Chondrocyte (in vitro differentiated cells): ENCODE measurements around the gene SPAAR. TPM values are rescaled to one million over a fixed set of nuclear protein-coding genes. Genes with fewer than 3 reads are reported as not detected.

ENCODE experiments used
- DNase-seq: peaks from one replicate; pipeline ENCODE4 v3.0.0; 2021; ENCODE audit warnings: mixed read lengths, low spot score
- H3K27ac Mint-ChIP-seq: one replicate; pipeline ENCODE4 v1.8.0; 2021; ENCODE audit warnings: mild to moderate bottlenecking, moderate library complexity, mixed read lengths; ENCODE audit not compliant: unreplicated experiment
- H3K27me3 Mint-ChIP-seq: 2 replicates; pipeline ENCODE4 v1.8.0; 2021; ENCODE audit warnings: low read depth, mixed read lengths
- H3K36me3 Mint-ChIP-seq: 2 replicates; pipeline ENCODE4 v1.8.0; 2021; ENCODE audit warnings: low read depth, mixed read lengths
- H3K4me1 Mint-ChIP-seq: 2 replicates; pipeline ENCODE4 v1.8.0; 2021; ENCODE audit warnings: low read depth, mild to moderate bottlenecking, mixed read lengths
- H3K4me3 Mint-ChIP-seq: one replicate; pipeline ENCODE4 v1.8.0; 2021; ENCODE audit warnings: mild to moderate bottlenecking, moderate library complexity, mixed read lengths; ENCODE audit not compliant: unreplicated experiment
- H3K9me3 Mint-ChIP-seq: 2 replicates; pipeline ENCODE4 v1.8.0; 2021; ENCODE audit warnings: low read depth, mixed read lengths
- total RNA-seq: library from RNA; stranded (reverse); gene quantifications from 3 replicates; pipeline ENCODE4 v1.2.1, GENCODE V29; 2021
- TF ChIP-seq, protein P1 (sequence below): fragments of 200-600 bp; sonication (generic); IDR thresholded peaks from 2 replicates; pipeline ENCODE4 v1.5.0; 2021; ENCODE audit warnings: antibody characterized with exemption, mild to moderate bottlenecking, moderate library complexity

The SPAAR gene
- total RNA-seq, 1 donor from 2014 or later, result 0.70 TPM

DNA sequence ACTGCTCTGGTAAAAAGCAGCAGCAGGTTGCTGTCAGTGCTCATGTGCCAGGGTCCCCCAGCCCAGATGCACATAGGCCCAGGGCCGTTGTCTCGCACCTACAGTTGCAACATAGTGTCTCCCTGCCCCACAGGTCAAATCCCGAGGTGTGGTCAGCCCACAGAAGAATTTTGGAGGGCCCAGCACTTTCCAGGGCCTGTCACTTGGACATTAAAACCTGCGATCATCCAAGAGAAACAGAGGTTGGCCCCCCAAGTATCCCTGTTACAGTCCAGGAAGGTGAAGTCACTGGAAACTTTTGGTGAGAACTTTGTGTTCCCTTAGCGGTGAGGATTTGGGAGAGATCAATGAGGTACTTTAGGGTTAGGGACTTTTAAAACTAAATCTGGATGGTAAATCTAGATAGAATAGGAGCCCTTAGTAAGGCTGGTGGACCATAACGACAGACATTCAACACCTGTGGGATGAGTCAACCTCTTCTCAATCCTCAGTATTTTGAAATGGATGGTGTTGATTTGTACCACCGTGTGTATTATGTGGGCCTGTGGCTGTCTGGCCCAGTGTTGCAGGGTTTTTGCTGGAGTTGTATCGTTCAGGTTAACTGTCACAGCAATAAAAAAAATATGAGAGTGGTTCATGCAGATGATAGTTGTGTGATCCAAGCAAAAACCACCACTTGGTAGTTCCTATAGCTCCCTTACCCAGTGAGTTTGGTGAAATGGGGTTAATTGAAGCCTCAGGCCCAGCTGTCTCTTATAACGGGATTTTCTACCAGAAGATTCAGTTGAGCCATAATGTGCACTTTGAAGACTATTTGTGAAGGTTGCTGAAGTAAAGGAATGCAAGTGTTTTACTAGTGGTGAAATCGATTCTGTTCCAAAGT, 29.4 kb downstream of the SPAAR start:
- H3K4me3 Mint-ChIP-seq, result no peak overlapping the region
- H3K27ac Mint-ChIP-seq, result no peak overlapping the region
- peaks cover 8% of the 10 kb centered on the region for H3K9me3 Mint-ChIP-seq
- no peaks in the 10 kb centered on the region for H3K27me3 Mint-ChIP-seq
- H3K4me1 Mint-ChIP-seq, result peaks cover 67% of the 10 kb centered on the region
- TF ChIP-seq, protein P1, sequence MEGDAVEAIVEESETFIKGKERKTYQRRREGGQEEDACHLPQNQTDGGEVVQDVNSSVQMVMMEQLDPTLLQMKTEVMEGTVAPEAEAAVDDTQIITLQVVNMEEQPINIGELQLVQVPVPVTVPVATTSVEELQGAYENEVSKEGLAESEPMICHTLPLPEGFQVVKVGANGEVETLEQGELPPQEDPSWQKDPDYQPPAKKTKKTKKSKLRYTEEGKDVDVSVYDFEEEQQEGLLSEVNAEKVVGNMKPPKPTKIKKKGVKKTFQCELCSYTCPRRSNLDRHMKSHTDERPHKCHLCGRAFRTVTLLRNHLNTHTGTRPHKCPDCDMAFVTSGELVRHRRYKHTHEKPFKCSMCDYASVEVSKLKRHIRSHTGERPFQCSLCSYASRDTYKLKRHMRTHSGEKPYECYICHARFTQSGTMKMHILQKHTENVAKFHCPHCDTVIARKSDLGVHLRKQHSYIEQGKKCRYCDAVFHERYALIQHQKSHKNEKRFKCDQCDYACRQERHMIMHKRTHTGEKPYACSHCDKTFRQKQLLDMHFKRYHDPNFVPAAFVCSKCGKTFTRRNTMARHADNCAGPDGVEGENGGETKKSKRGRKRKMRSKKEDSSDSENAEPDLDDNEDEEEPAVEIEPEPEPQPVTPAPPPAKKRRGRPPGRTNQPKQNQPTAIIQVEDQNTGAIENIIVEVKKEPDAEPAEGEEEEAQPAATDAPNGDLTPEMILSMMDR, result no peak
- no peaks in the 10 kb centered on the region for H3K36me3 Mint-ChIP-seq
- no peak for DNase-seq

DNA sequence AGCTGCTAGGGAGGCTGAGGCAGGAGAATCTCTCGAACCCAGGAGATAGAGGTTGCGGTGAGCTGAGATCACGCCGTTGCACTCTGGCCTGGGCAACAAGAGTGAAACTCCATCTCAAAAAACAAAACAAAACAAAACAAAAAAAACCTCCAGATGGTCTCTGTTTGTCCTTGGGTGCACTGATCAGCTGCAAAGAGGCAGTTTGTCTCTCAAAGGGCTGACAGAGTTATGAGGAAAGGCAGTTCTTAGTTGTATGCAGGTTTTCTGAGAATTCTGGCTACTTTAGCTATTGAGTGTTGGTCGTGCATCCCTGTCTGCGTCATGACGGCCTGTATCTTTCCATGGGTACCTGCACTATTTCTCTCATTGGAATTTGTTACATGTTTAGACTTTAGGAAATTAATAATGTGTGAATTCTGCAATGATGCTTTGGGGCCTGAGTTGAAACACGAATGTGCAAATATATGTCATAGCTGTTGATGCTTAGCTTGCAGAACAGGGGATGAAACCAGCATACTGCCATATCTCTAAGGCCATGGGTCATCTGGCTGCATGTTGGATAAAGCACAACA, 30.5 kb downstream of the SPAAR start:
- Mint-ChIP-seq H3K27me3 (no peaks in the 10 kb centered on the region), H3K4me3 (no peak overlapping the region), H3K27ac (no peak overlapping the region), H3K4me1 (peaks cover 69% of the 10 kb centered on the region), H3K9me3 (peaks cover 8% of the 10 kb centered on the region), H3K36me3 (no peaks in the 10 kb centered on the region)
- DNase-seq, result no peak
- TF ChIP-seq, protein P1, result no peak

DNA sequence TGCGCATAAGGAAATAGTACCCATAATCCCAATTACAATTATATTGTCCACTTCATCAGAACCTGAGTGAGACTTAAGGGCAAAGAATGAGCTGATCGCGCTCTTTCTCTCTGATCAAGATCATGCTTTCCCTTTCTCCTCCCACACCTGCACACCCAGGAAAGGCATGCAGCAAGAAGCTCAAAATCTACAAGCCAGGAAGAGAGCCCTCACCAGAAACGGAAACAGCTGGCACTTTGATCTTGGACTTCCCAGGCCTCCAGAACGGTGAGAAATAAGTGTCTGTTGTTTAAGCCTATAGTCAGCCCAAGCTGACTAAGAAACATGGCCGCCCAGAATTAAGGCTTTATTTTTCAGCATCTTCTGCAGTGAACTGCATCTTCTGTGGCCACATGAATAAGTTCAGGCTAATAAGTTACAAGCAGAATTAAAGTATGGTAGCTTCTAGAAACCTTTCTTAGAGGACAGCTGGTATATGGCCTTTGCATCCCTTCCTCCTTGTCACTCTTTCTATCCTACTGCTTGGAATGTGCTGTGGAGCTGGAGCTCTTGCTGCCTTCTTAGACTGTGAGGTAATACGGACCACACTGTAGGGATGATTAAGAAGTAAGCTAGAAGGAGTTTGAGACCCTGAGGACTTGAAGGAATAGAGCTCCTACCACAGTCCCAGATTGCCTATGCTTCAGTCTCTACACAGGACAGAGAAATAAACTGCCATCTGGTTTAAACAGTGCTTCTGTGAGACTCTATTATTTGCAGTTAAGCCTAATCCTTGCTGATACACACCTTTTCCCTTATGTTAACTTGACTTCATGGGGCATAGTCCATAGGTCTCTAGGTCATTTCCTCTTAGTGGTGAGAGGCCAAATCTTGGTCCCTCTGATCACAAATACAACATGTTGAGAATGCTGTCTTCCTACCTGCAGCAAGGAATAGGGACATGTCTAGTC, 31.4 kb downstream of the SPAAR start:
- no peaks in the 10 kb centered on the region for H3K36me3 Mint-ChIP-seq
- H3K4me1 Mint-ChIP-seq, result peaks cover 71% of the 10 kb centered on the region
- TF ChIP-seq, protein P1, result no peak
- H3K9me3 Mint-ChIP-seq, result peaks cover 8% of the 10 kb centered on the region
- peak overlapping the region; percentile 24 for H3K27ac Mint-ChIP-seq
- no peaks in the 10 kb centered on the region for H3K27me3 Mint-ChIP-seq
- H3K4me3 Mint-ChIP-seq, result no peak overlapping the region
- no peak for DNase-seq

DNA sequence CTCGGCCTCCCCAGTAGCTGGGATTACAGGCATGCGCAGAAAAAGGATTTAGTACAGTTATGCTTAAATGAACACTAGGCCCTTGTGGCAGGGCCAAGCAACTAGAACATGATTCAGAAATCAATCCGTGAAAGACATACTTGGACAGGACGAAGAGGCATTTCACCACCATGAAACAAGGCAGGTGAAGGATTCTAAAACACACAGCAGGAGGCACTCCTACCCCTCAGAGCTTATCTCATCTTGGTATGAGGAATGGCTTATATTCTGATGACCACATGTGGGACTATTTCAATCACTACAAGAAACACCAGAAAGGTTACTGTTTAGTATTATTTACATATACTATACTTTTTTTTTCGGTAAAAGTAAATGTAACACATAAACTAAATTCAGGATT, 33.0 kb downstream of the SPAAR start:
- DNase-seq, result no peak
- peaks cover 57% of the 10 kb centered on the region for H3K4me1 Mint-ChIP-seq
- TF ChIP-seq, protein P1, result no peak
- H3K4me3 Mint-ChIP-seq, result no peak overlapping the region
- no peak overlapping the region for H3K27ac Mint-ChIP-seq
- H3K27me3 Mint-ChIP-seq, result no peaks in the 10 kb centered on the region
- peaks cover 3% of the 10 kb centered on the region for H3K9me3 Mint-ChIP-seq
- H3K36me3 Mint-ChIP-seq, result no peaks in the 10 kb centered on the region

DNA sequence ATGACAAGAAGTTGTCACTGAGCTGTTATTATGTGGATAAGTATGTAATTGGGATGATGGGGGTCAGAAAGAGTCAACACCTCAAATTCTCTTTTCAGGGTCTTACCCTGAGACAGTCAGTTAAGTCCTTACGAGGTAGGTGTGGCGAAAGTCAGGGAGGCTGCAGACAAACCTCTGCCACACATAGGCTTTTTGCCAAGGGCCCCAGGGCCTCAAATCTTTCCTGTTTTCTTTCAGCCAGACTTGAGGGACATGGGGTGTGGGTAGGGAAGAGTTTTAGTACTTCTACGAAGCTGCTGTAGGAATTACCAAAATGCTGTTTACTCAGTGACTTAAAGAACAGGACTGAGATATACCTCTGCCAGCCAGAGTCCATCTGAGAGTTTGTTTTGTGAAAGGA, 34.9 kb downstream of the SPAAR start:
- Mint-ChIP-seq H3K4me3 (no peak overlapping the region), H3K4me1 (peaks cover 51% of the 10 kb centered on the region), H3K27me3 (no peaks in the 10 kb centered on the region), H3K36me3 (no peaks in the 10 kb centered on the region), H3K9me3 (no peaks in the 10 kb centered on the region), H3K27ac (no peak overlapping the region)
- TF ChIP-seq, protein P1, result no peak
- no peak for DNase-seq
